Activated CD8-positive, alpha-beta T cell treated with anti-CD3 and anti-CD28 coated beads for 36 hours (primary cell): ENCODE data around the gene CLK2. TPM values are rescaled to one million over a fixed set of nuclear protein-coding genes. Genes with fewer than 3 reads are reported as not detected.

Source experiments
- ATAC-seq: fragments of 200-7000 bp; cut with Tn5 transposase; one replicate; pipeline ENCODE4 v1.10.0; 2021; ENCODE audit warnings: mild to moderate bottlenecking, moderate library complexity
- CTCF ChIA-PET: fragments of 350-600 bp; sonication (Branson Sonifier 250); formaldehyde crosslinking; loops from one replicate; lab custom pipeline; 2021; ENCODE audit warnings: antibody characterized with exemption; lab: Charles Lee
- POLR2A ChIA-PET: fragments of 350-600 bp; sonication (Branson Sonifier 250); formaldehyde crosslinking; loops from one replicate; lab custom pipeline; 2021; ENCODE audit warnings: antibody characterized with exemption; lab: Charles Lee
- DNase-seq: peaks from one replicate; pipeline ENCODE4 v3.0.0-alpha.2; 2020
- H3K27ac Mint-ChIP-seq: one replicate; pipeline ENCODE4 v1.8.0; 2021; ENCODE audit warnings: mild to moderate bottlenecking, mixed read lengths
- H3K27me3 Mint-ChIP-seq: one replicate; pipeline ENCODE4 v1.8.0; 2021; ENCODE audit warnings: mixed read lengths
- H3K36me3 Mint-ChIP-seq: one replicate; pipeline ENCODE4 v1.8.0; 2021; ENCODE audit warnings: low read depth, mixed read lengths
- H3K4me1 Mint-ChIP-seq: one replicate; pipeline ENCODE4 v1.8.0; 2021; ENCODE audit warnings: low read depth, mixed read lengths
- H3K4me3 Mint-ChIP-seq: one replicate; pipeline ENCODE4 v1.8.0; 2021; ENCODE audit warnings: mild to moderate bottlenecking, moderate library complexity, mixed read lengths
- H3K9me3 Mint-ChIP-seq: one replicate; pipeline ENCODE4 v1.8.0; 2021; ENCODE audit warnings: mixed read lengths
- intact Hi-C: fragments of 100-400 bp; cut with micrococcal nuclease; formaldehyde crosslinking; loops from one replicate; pipeline ENCODE4 v1.10.0; 2022
- total RNA-seq, 2 experiments: library from RNA; stranded (reverse); gene quantifications; one replicate each; pipeline ENCODE4 v1.2.3, GENCODE V29; 2021
- TF ChIP-seq, protein P1 (sequence below): fragments of 200-600 bp; IDR thresholded peaks from one replicate; pipeline ENCODE4 v1.8.0; 2022; ENCODE audit warnings: antibody characterized with exemption, mild to moderate bottlenecking

The CLK2 gene
- total RNA-seq, 2 experiments from 2014 or later: 80.6 to 85.4 TPM

DNA sequence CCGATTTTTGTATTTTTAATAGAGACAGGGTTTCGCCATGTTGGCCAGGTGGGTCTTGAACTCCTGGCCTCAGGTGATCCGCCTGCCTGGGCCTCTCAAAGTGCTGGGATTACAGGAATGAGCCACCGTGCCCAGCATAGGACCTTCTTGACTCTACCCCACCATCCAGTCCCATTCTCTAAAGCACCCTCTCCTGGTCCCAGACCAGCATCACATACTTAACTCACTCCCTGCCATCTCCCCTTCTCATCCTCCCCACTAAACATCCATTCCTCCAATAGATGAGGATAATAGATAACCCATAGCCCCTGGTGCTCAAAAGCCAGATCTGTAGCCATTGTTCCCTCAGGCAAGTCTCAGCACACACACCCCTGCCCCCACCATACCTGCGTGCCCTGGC, 20.1 kb downstream of the CLK2 start:
- Mint-ChIP-seq H3K4me3 (peak overlapping the region; percentile 77), H3K27ac (no peak overlapping the region), H3K9me3 (no peaks in the 10 kb centered on the region), H3K4me1 (peaks cover 31% of the 10 kb centered on the region), H3K36me3 (peaks cover 15% of the 10 kb centered on the region), H3K27me3 (no peaks in the 10 kb centered on the region)
- DNase-seq (no peak), ATAC-seq (no peak)
- ChIA-PET CTCF (interaction anchor here (6.6 to 6.9 kb wide), 2 partner anchors 14 to 69 kb away, joined by 170 to 232 read pairs; partner anchors contain the start of genes CLK2, RUSC1 and SCAMP3), POLR2A (interaction anchor here (0.6 to 1.0 kb wide), 3 partner anchors 8 to 70 kb away, joined by 3 to 5 read pairs (median 3); partner anchors contain the start of gene SCAMP3)
- TF ChIP-seq, protein P1, sequence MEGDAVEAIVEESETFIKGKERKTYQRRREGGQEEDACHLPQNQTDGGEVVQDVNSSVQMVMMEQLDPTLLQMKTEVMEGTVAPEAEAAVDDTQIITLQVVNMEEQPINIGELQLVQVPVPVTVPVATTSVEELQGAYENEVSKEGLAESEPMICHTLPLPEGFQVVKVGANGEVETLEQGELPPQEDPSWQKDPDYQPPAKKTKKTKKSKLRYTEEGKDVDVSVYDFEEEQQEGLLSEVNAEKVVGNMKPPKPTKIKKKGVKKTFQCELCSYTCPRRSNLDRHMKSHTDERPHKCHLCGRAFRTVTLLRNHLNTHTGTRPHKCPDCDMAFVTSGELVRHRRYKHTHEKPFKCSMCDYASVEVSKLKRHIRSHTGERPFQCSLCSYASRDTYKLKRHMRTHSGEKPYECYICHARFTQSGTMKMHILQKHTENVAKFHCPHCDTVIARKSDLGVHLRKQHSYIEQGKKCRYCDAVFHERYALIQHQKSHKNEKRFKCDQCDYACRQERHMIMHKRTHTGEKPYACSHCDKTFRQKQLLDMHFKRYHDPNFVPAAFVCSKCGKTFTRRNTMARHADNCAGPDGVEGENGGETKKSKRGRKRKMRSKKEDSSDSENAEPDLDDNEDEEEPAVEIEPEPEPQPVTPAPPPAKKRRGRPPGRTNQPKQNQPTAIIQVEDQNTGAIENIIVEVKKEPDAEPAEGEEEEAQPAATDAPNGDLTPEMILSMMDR: no peak
- intact Hi-C loops: loop anchor here (10.0 kb wide), 1 partner anchor 342 kb away; no protein-coding TSS in a partner anchor

DNA sequence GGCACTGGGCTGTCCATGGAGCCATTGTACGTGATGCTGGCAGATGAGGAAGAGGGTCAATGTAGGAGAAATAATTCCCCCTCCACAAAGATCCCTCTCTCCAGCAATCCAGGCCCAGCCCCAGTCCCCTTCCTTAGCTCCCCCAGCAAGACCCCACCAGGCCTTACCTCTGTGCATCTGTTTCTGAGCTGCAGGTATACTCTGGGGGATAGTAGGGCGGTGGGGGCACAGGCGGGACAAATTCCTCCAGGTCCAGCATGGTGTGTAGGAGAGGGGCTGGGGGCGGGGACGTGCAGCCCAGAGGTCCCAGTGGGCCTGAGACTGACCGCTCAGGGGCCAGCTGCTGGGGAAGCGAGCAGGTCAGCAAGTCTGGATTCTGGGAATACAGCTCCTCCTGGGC, 21.7 kb downstream of the CLK2 start:
- POLR2A ChIA-PET: interaction anchor here (0.8 to 3.4 kb wide), 9 partner anchors 8 to 71 kb away, joined by 3 to 24 read pairs (median 5); partner anchors contain the start of genes CLK2, RUSC1 and SCAMP3
- intact Hi-C loops: loop anchor here (10.0 kb wide), 1 partner anchor 343 kb away; no protein-coding TSS in a partner anchor
- Mint-ChIP-seq H3K9me3 (no peaks in the 10 kb centered on the region), H3K27ac (peak overlapping the region; percentile 62), H3K27me3 (no peaks in the 10 kb centered on the region), H3K4me3 (no peak overlapping the region), H3K36me3 (peaks cover 11% of the 10 kb centered on the region), H3K4me1 (peaks cover 30% of the 10 kb centered on the region)
- TF ChIP-seq, protein P1: no peak
- DNase-seq (no peak), ATAC-seq (no peak)
- CTCF ChIA-PET: interaction anchor here (0.8 to 6.9 kb wide), 43 partner anchors 8 to 474 kb away, joined by 3 to 232 read pairs (median 6); partner anchors contain the start of genes CLK2, FDPS, KRTCAP2 and MSTO1

DNA sequence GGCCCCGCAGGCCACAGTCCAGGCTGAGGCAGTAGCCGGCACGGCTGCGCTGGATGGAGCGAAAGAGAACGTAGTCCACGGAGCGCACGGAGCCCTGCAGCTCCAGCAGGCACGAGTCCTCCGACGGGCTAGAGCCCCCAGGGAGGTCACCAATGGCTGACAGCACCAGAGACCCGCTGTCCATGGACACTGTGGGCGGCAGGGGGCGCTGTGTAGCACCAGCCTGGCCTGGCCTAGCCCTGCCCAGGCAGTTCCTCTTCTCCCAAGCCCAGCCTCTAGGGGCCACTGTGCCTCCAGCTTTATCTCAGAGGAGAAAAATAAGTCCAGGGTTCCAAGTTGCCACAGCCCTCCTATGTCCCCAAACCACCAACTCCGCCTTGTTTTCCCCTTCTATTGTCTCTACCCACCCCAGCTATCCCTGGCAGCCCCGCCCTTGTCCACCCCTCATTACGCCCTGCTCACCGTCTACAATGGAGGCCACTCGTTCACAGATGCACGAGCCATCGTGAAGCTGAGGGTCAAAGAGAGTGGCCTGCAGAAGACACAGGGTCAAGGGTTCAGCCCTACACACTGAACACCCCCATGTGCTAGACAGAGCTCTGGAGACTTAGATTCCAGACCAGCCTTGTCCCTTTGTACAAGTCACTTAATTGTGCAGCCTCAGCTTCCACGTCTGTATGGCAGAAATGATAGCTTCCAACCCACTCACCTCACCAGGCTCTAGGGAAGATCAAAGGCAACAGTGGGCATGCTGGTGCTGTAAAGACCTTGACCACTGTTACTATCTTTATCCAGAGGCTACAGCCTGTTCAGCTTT, 22.5 kb downstream of the CLK2 start:
- DNase-seq (peak; percentile 98), ATAC-seq (peak; percentile 95)
- H3K36me3 Mint-ChIP-seq: peaks cover 11% of the 10 kb centered on the region
- H3K4me1 Mint-ChIP-seq: peaks cover 30% of the 10 kb centered on the region
- CTCF ChIA-PET: interaction anchor here (0.6 to 6.9 kb wide), 57 partner anchors 10 to 475 kb away, joined by 3 to 232 read pairs (median 5); partner anchors contain the start of genes CLK2, FDPS, FLAD1 and KRTCAP2
- TF ChIP-seq, protein P1: peak; percentile 99
- intact Hi-C loops: loop anchor here (10.0 kb wide), 1 partner anchor 344 kb away; no protein-coding TSS in a partner anchor
- POLR2A ChIA-PET: interaction anchor here (0.7 to 3.4 kb wide), 12 partner anchors 9 to 285 kb away, joined by 3 to 24 read pairs (median 4); partner anchors contain the start of genes CLK2, RUSC1 and SCAMP3
- H3K9me3 Mint-ChIP-seq: no peaks in the 10 kb centered on the region
- no peaks in the 10 kb centered on the region for H3K27me3 Mint-ChIP-seq
- H3K4me3 Mint-ChIP-seq: peak overlapping the region; percentile 60
- H3K27ac Mint-ChIP-seq: peak overlapping the region; percentile 62

DNA sequence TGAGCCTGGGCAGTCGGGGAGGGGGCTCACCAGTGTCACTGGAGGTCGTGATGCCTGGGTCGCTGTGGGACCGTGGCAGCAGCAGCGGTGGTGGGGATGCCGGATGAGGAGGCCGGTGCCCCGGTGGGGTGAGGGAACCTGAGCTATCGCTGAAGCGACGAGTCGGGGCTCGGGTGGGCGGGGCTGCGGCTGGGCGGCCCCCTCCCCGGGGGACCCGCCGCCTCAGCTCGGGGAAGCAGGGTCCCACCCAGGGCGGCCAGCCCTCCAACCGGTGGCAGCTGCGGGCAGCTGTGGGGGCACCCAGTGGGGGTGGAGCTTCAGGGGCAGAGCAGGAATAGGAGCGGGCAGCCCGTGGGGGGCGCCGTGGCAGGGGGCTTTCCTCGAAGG, 23.1 kb downstream of the CLK2 start:
- POLR2A ChIA-PET: interaction anchor here (1.1 to 3.4 kb wide), 9 partner anchors 11 to 286 kb away, joined by 3 to 24 read pairs (median 4); partner anchors contain the start of genes CLK2, RUSC1 and SCAMP3
- CTCF ChIA-PET: interaction anchor here (0.6 to 6.9 kb wide), 45 partner anchors 9 to 476 kb away, joined by 3 to 232 read pairs (median 6); partner anchors contain the start of genes ADAM15, CLK2, FDPS and FLAD1
- intact Hi-C loops: loop anchor here (10.0 kb wide), 1 partner anchor 345 kb away; no protein-coding TSS in a partner anchor
- Mint-ChIP-seq H3K9me3 (no peaks in the 10 kb centered on the region), H3K27me3 (no peaks in the 10 kb centered on the region), H3K4me1 (peaks cover 27% of the 10 kb centered on the region), H3K36me3 (peaks cover 9% of the 10 kb centered on the region), H3K4me3 (peak overlapping the region; percentile 60), H3K27ac (peak overlapping the region; percentile 62)
- ATAC-seq (peak; percentile 35), DNase-seq (no peak)
- TF ChIP-seq, protein P1: no peak
